Measurements from ENCODE around the gene PCYT1B.
A peak's percentile ranks its signal among the peaks of the same experiment; 100 is the strongest.

PCYT1B gene

DNA sequence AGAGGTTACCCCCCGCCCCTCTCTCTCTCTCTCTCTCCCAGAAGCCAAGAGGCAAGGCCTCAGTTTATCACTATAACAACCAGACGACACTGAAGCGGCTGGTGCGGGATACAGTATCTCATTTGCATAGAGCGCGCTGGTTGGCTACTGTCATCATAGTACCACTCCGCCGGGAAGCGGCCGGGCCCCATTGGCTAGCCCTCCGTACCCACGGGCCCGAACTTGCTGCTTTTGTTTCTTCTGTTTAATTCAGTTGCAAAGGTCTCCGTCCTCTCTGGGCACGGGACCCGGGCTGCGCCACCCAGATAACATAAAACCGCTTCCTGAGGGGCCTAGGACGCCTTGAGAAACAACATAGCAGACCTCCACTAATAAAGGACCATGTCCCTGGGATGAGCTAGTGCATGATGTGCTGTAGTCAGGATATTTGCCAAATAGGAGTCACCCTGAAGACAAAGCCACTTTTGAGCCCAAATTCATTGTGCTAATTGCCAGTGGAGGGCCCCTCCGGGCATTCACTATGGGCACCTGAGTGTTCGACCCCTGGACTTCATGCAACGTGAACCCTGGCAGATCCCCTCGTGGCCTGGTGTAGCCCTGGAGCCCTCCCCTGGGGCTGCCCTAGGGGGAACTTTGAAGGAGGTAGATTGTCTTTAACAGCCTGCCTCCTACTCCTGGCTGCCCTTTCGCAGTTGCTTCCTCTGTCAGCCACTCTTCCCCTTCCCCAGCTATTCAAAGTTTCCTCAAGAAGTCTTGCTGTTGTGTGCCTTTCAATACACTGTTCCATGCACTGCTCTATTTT is at the start of gene PCYT1B:
PCYT1B (minus strand) TSS at position 91 of the 802 bp plus-strand sequence. CDS start 242 bp downstream, outside the sequence.
- no peak within 1 kb of the TSS for H3K4me3 ChIP-seq (ENCODE audit: low read length)

DNA sequence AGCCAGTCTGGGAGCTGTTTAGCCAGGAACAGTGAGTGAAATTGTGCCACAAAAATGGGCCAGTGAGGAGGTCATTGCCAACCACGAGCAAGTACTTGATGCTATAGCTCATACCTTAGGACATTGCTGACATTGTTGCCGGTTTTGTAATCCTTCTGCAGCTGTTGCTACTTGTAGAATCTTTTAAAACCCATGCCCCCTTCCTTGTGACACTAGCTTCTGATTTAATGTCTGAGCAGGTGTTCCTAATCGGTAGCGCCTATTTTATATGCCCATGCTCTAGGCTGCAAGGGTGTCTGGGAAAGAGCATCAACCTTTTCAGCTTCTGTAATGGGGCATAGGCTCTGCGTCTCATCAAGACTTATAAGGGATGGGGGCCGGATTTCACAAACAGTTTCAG is 49.1 kb upstream of the PCYT1B start:
- TF ChIP-seq, protein P1, sequence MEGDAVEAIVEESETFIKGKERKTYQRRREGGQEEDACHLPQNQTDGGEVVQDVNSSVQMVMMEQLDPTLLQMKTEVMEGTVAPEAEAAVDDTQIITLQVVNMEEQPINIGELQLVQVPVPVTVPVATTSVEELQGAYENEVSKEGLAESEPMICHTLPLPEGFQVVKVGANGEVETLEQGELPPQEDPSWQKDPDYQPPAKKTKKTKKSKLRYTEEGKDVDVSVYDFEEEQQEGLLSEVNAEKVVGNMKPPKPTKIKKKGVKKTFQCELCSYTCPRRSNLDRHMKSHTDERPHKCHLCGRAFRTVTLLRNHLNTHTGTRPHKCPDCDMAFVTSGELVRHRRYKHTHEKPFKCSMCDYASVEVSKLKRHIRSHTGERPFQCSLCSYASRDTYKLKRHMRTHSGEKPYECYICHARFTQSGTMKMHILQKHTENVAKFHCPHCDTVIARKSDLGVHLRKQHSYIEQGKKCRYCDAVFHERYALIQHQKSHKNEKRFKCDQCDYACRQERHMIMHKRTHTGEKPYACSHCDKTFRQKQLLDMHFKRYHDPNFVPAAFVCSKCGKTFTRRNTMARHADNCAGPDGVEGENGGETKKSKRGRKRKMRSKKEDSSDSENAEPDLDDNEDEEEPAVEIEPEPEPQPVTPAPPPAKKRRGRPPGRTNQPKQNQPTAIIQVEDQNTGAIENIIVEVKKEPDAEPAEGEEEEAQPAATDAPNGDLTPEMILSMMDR (IDR thresholded peaks at IDR 0.05; ENCODE audit: insufficient read depth, low read depth, low read length, missing control alignments) = no peak
- no peak for DNase-seq (ENCODE audit: low read depth)

More for the DNA sequence above, at the start of gene PCYT1B:
- TF ChIP-seq, protein P1 (IDR thresholded peaks at IDR 0.05; ENCODE audit: insufficient read depth, low read depth, low read length, missing control alignments) = no peak
- DNase-seq (ENCODE audit: low read depth) = peak; percentile 71

DNA sequence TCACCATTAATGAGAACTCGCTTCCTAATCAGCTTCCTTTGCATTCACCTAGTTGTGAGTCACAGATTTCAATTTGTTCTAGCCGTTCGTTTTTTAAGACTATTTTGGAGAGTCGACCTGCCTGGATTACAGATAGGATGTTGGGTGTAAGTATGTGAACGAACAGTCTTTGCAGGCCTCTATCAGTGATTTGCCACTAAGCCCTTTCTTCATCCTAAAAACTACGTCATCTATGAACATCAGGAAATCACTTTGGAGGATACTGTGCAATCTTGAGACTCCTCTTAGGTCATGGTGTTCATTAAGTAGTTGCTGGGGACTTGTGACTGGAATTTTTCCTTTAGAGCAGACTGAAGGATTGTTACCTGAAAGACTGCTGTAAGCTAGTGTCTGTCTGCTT is 47.7 kb upstream of the PCYT1B start:
- no peak for DNase-seq (ENCODE audit: low read depth)
- TF ChIP-seq, protein P1 (IDR thresholded peaks at IDR 0.05; ENCODE audit: insufficient read depth, low read depth, low read length, missing control alignments) = no peak
- H3K4me3 ChIP-seq (ENCODE audit: low read length) = peak overlapping the region; percentile 67

More for the DNA sequence above, 49.1 kb upstream of the PCYT1B start:
- no peak overlapping the region for H3K4me3 ChIP-seq (ENCODE audit: low read length)

DNA sequence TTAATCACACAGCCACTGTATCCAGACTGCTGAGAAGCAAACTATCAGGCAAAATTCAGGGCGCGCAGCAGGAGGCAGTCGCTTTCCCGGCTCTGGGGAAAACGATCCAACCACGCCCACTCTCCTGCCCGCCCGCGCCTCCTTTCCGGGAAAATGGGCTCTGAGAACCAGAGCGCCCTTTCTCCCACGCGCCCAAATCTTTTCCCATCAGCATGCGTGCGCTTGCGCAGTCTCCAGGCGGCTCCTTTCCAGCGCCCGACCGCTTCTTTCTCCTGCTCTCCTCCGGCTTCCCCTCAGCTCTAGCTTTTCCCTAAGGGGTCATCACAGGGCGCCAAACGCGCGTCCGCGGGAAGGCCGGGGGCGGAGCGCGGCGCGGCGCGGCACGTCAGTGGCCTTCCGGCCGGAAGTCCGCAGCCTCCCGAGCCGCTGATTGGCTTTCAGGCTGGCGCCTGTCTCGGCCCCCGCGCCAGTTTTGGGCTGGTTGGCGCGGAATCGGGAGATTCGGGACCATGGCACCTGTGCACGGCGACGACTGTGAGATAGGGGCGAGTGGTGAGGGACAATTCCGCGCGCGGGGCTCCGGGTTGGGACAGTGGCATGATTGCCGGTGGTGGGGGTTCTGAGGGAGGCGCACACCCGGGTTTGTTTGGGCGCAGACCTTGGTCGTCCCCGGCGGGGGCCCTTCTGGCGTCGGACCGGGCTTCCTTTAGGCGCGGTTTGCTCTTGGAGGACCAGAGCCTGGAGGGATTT is 46.5 kb upstream of the PCYT1B start, which contains the start of gene POLA1:
POLA1 (plus strand) TSS at position 466 of the 750 bp plus-strand sequence; CDS start at position 510, 44 bp downstream.
- peak within 1 kb of the TSS; percentile 67 for H3K4me3 ChIP-seq (ENCODE audit: low read length)
- TF ChIP-seq, protein P1 (IDR thresholded peaks at IDR 0.05; ENCODE audit: insufficient read depth, low read depth, low read length, missing control alignments) = peak; percentile 40
- peak; percentile 95 for DNase-seq (ENCODE audit: low read depth)

DNA sequence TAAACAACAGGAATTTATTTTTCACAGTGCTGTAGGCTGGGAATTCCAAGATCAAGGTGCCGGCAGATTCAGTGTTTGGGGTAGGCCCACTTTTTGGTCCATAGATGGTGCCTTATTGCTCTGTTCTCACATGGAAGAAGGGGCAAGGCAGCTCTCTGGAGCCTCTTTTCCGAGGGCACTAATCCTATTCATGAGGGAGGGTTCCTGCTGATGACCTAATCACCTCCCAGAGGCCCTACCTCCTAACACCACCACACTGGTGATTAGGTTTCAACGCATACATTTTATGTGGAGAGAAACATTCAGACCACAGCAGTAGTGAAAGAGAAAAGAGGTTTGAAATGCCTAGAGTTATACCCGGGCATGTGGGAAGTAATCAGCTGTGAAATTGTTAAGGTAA is 45.2 kb upstream of the PCYT1B start:
- DNase-seq (ENCODE audit: low read depth) = no peak
- H3K4me3 ChIP-seq (ENCODE audit: low read length) = no peak overlapping the region
- TF ChIP-seq, protein P1 (IDR thresholded peaks at IDR 0.05; ENCODE audit: insufficient read depth, low read depth, low read length, missing control alignments) = no peak

DNA sequence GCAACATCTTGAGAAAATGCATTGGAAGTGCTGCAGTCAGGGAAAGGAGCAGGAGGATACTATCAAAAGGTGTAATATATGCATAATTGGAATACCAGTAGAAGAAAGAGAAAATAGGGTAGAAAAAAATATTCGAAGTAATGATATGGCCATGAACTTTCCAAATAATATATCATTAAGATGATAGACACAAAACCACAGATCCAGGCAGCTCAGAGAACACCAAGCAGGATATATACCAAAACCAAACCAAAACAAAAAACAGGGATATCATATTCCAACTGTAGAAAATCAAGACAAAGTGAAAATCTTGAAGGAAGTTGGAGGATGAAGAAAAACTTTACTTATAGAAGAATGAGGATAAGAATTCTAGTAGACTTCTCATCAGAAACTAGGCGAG is 36.9 kb upstream of the PCYT1B start:
- TF ChIP-seq, protein P1 (IDR thresholded peaks at IDR 0.05; ENCODE audit: insufficient read depth, low read depth, low read length, missing control alignments) = no peak
- no peak overlapping the region for H3K4me3 ChIP-seq (ENCODE audit: low read length)
- no peak for DNase-seq (ENCODE audit: low read depth)

Data from epithelial cell of esophagus (primary cell).